Stimulated activated CD4-positive, alpha-beta T cell treated with anti-CD3 and anti-CD28 coated beads, Interleukin-1b, Interleukin-23, amount 100 ng/mL, for 1 hour (primary cell): ENCODE results near the gene CABP1.
"Not testable (repeated sequence)": the region's sequence is repeated elsewhere in the genome, so short reads cannot be mapped to it uniquely, and the experiment has no call there.

Experiments
- DNase-seq, 2 donors: peaks; one replicate each; pipeline ENCODE4 v3.0.0-alpha.2; 2020; ENCODE audit warnings: low read depth in 2 of 2

The CABP1 gene

DNA sequence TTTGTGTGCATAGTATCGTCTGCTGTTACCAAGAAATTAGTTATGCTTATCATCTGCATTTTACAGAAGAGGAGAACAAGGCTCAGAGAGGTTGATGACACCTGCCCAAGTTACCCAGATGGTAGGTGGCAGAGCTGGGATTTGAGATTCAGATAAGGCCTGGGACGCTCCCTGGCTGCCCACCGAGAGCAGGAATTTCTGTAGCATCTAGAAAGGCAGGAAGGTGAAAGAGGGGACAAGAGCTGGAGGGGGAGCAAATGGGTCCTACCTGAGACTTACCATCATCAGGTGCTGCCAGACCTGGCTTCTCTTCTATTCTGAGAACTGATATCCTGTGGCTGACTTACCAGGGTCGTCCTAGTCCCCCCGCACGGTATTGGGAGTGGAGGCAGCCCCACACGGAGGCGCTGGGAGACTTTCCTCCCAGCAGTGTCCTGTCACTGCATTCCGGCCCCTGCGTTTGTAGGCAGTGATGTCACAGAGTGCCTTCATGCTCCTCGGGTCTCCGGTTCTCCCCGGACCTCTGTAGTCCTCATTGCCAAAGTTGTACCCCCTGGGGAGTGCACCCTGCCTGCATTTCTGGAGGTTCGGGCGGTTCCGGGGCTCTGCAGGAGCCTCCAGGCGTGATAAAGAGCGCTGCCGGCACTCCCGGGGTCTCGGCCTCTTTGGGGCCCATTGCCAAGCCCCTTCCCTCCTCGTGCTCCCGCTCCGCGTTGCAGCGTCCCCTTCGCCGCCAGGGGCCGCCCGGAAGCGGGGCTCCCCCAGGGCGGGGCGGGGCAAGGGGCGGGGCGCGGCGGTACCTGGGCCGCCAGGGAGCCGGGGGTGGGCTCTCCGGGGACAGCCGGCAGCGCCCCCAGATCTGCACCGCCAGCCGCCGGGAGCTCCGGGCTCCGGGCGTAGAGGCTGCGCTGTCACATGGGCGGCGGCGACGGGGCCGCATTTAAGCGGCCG lies at the start of gene CABP1:
CABP1 (plus strand) TSS at position 856 of the 951 bp plus-strand sequence; CDS start at position 916, 60 bp downstream.
- peak; percentile 11 to 64 for DNase-seq

DNA sequence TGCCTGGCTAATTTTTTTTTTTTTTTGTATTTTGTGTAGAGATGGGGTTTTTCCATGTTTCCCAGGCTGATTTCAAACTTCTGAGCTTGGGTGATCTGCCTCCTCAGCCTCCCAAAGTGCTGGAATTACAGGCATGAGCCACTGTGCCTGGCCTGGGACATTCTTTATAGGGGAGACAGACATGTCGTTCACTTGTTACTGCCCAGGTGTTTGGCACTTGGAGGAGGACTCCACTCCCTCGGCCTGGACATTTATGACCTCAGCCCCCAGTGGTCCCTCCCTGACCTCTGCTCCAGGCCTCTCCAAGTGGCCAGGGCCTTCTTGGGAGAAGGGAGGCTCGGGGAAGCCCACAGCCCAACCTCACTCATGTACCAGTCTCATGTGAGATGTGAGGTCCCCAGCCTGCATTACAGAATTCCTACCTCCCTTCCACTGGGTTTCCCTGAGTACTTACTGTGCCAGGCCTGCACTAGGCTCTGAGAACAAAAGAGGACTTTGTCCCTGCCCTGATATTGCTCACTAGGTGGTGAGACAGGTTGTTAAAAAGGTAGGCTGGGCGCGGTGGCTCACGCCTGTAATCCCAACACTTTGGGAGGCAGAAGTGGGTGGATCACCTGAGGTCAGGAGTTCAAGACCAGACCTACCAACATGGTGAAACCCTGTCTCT lies 49.6 kb upstream of the CABP1 start:
- DNase-seq = no peak

DNA sequence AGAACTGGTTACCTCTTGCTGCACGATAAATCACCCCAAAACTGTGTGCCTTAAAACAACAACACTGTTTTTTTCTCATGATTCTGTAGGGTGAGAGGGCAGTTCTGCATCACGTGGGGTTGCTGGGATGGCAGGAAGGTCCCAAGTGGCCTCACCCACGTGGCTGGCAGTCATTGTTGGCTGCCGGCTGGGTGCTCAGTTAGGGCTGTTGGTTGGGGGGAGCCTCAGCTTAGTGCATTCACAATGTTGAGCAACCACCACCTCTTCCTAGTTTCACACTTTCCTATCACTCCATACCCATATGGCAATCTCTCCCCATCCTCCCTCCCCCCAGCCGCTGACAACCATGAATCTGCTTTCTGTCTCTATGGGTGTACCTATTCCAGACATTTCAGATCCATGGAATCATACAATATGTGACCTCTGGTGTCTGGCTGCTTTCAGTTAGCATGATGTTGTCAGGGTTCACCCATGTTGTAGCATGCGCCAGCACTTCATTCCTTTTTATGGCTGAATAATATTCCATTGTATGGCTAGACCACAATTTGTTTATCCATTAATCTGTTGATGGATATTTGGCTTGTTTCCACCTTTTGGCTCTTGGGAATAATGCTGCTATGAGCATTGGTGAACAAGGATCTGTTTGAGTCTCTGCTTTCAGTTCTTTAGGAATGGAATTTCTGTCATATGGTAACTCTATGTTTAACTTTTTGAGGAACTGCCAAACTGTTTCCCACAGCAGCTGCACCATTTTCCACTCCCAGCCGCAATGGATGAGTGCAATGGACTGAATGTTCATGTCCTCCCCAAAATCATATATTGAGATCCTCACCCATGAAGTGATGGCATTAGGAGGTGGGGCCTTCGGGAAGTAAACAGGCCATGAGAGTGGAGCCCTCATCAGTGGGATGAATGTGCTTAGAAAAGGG lies 48.0 kb upstream of the CABP1 start:
- no peak for DNase-seq

DNA sequence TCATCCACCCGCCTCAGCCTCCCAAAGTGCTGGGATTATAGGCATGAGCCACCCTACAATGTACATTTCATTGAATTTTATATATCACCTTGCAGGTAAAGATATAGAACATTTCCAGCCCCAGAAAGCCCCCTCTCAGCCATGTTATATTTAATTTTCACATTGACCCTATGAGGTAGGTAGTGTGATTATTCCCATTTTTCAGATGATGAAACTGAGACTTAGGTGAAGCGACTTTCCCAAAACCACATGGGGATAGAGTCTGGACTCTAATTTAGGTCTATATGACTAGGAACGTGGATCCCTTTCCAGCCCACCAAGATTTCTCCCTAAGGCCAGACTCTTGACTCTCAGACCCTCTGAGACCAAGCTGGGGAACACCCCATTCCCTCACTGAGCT lies 43.5 kb upstream of the CABP1 start:
- no peak for DNase-seq

DNA sequence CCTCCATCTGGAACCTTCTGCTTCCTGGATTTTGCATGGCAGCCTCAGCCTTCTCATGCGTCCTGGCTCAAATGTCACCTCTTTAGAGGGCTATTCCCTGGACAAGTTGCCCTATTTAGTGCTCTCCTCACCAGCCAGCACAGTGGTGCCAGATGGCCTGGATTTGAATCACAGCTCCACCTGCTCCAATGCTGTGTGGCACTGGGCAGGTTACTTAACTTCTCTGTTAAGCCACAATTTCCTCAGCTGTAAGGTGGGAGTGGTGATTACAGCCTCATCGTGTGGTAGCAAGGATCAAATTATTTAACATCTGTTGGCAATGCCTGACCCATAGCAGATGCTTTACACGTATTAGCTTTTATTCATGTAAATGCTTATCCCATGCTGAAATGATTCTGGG lies 42.6 kb upstream of the CABP1 start:
- no peak for DNase-seq

DNA sequence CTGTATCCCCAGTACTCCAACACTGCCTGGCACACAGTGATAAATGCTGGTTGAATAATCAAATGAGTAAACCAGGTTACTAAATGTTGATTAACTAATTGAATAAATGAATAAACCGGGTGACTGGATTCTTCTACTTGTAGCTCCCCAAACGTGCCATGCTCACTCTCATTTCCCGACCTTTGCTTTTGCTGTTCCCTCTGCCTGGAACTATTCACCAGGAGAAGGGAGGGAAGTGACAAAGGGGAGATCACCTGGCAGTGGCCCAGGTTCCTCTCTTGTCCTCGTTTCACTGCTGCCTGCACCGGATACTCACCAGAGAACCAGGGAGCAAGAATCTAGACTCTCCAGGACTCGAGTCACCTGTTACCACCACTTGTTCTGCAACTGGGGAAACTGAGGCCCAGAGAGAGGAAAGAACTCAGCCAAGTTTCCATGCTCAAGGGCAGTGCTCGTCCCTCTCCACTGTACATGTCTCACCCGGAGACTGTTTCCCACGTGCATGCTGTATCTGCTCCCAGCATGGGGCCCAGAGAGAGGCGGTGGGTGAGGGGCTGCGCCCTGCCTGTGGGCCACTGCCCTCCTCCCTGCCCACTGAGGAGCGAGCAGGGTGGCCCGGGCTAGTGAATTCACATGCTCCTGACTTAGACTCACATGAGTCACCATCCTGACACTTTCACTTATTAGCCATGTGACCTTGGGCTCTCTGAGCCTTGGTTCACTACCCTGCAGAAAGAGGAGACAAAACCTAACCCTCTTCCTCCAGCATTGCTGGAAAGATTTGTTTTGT lies 41.6 kb upstream of the CABP1 start:
- no peak for DNase-seq

DNA sequence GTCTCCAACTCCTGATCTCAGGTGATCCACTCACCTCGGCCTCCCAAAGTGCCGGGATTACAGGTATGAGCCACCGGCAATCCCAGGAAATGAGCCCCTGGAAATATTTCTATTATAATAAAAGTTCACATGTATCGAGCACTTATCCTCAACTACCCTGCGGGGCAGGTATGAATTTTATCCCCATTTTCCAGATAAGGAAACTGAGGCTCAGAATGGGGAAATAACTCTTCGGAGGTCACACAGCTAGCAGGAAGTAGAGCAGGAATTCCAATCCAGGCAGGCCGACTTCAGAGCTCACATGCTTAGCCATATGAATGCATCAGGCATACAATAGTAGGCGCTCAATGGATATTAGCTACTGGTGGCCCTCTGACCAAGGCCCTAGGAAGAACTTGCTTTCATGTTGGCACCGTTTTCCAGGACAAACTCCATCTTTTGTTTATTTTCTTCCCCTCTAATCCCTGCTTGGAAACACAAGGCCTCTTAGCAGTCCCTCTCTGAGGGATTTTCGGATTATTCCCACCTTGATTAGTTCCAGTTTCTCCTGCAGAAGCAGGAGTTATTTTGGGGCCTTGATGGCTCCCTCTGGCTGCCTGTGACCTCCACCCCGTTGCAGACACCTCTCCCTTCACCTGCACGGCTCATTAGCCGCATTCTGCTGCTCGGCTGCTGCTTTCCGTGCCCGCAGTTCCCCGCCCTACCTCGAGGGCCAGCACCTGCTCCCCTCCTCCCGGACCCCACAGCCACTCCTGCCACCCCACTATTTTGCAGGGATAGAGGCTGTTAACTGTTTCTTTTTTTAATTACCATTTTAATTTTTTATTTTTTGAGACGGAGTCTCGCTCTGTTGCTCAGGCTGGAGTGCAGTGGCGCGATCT lies 40.5 kb upstream of the CABP1 start:
- DNase-seq = no peak

DNA sequence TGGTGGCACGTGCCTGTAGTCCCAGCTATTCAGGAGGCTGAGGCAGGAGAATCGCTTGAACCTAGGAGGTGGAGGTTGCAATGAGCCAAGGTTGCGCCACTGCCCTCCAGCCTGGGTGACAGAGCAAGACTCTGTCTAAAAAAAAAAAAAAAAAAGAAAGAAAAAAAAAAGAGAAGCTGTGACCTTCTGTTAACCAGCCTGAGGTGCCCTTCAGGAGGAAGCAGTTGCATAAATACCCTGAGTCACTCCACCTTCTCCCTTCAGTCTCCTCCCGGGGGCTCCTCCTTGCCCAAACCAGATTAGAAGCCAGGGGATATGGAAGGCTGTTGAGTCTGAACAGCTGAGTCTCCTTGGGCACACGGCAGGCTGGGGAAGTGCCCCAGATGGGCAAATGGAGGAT lies 38.0 kb upstream of the CABP1 start:
- DNase-seq = not testable (repeated sequence)

DNA sequence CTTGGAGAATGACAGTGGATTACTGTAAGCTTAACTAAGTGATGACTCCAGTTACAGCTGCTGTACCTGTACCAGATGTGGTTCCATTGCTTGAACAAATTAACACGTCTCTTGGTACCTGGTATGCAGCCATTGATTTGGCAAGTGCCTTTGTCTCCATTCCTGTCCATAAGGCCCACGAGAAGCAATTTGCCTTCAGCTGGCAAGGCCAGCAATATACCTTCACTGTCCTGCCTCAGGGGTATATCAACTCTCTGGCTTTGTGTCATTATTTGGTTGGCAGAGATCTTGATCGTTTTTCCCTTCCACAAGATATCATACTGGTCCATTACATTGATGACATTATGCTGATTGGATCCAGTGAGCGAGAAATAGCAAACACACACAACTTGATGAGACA lies 29.9 kb upstream of the CABP1 start:
- DNase-seq = no peak

DNA sequence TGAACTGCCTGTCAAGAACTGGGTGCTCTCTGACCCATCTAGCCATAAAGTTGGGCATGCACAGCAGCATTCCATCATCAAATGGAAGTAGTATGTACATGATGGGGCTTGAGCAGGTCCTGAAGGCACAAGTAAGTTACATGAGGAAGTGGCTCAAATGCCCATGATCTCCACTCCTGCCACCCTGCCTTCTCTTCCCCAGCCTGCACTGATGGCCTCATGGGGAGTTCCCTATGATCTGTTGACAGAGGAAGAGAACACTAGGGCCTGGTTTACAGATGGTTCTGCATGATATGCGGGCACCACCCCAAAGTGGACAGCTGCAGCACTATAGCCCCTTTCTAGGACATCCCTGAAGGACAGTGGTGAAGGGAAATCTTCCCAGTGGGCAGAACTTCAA lies 28.9 kb upstream of the CABP1 start:
- DNase-seq = not testable (repeated sequence)

DNA sequence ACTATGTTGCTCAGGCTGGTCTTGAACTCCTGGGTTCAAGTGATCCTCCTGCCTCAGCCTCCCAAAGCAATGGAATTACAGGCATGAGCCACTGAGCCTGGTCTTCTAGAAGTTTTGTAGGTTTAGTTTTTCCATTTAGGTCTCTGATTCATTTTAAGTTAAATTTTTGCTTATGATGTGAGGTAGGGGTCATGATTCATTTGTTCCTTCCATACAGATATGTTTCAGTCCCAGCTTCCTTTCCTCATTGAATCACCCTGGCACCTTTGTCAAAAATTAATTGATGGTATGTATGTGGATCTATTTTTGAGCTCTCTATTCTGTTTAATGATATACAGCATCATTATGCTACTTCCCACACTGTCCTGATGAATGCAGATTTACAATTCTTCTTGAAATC lies 25.6 kb upstream of the CABP1 start:
- no peak for DNase-seq

DNA sequence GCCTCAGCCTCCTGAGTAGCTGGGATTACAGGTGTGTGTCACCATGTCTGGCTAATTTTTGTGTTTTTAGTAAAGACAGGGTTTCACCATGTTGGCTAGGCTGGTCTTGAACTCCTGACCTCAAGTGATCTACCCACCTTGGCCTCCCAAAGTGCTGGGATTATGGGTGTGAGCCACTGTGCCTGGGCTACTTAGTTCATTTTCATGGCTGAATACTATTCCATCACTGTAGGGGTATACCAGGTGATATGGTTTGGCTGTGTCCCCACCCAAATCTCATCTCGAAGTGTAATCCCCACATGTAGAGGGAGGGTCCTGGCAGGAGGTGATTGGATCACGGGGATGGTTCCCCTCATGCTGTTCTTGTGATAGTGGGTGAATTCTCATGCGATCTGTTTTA lies 23.2 kb upstream of the CABP1 start:
- DNase-seq = not testable (repeated sequence)

DNA sequence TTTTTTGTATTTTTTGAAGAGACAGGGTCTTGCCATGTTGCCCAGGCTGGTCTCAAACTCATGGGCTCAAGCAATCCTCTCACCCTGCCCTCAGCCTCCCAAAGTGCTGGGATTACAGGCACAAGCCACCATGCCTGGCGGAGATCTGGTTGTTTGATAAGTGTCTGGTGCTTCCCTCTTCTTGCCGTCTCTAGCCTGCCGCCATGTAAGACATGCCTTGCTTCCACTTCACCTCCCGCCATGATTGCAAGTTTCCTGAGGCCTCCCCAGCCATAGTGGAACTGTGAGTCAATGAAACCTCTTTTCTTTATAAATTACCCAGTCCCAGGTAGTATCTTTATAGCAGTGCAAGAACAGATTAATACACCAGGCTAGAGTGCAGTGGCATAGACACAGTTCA lies 22.7 kb upstream of the CABP1 start:
- not testable (repeated sequence) for DNase-seq

DNA sequence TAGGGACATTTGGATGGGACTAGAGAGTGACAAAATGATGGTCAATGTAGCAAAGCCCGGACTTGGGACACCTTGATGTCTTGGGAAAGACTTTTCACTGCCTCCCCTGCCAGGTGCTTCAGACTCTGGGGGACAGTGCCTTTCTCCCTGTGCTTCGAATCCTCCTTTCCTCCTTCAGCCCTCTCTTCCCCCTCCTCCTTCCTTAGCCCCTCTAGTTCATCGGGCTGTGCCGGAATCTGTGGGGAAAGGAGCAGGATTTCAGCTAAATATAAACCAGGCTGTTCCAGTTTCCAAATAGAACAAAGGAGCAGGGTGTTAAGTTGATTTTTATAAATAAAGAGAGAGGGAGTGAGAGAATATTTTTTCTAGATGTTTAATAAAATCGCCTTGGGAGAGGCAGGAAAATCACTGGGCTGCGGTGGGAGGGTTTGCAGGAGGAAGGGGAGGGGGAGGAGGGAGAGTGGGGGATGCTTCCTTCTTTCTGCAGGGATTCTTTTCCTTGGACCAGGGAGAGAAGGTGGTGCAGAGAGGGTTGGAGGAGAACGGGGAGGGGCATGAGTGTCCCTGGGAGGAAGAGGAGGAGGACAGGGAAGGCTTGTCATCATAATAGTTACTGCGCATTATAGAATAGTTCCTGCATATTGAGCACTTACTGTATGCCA lies 21.3 kb upstream of the CABP1 start:
- no peak for DNase-seq

DNA sequence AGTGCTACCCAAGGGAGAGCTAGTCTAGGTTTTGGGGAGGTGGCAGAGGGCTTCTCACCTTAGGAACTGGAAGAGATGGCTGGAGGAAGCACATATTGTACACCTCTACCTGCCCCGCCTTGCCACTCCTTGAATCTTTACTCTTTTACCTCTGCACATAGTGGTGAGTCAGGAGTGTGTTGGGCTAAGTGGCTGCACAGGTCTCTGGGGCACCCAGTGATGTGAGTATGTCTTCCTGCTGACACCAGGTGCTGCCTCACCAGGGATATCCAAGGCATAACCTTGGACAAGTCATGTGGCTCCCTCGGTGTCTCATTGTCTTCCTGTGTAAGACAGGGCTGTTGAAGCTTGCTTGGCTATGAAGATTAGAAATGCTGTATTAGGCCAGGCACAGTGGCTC lies 19.8 kb upstream of the CABP1 start:
- no peak for DNase-seq

DNA sequence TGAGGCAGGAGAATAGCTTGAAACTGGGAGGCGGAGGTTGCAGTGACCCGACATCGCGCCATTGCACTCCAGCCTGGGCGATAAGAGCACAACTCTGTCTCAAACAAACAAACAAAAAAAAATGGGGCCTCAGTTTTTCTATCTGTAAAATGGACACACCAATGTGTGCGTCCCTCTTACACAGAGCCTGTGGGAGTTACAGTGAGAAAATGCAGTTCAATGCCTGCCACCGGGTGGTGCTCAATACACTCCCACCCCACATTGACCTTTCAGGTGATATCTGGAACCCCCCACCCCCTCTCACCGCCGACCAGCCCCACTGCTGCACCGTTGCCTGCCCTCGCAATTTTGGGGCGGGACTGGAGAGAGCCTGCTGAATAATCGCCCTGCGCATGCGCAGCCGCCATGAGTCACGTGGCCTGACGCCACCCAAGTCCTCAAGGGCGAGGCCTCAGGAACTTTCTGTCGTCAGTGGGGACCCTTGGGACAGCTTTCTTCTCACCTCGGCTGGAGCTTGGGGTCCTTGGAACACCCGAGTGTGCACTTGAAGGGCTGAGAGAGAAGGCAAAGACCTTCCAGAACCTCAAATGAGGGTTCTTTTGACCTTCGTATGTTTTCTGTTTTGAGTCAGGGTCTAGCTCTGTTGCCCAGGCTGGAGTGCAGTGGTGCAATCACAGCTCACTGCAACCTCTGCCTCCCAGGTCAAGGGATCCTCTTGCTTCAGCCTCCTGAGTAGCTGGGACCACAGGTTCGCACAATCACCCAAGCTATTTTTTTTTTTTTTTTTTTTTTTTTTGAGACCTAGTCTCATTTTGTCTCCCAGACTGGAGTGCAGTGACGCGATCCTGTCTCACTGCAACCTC lies 14.6 kb upstream of the CABP1 start:
- DNase-seq = no peak

DNA sequence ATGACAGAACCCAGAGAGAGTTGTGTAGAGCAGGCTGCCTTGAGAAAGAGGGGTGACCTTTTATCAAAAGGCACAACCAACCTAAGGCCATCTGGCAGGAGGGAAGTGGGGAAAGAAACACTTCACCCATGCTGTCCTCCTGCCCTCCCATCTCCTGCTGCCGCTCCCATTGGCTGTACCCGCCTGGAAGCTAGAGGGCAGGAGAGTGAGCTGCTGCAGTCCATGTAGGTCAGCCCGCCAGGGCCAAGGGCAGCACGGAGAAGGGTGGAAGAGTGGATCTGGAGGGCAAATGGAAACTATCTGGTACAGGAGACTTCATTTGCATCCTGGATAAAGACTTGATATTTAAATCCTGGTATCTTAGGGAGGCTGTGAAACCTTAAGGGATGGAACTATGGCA lies 11.5 kb upstream of the CABP1 start:
- no peak for DNase-seq

DNA sequence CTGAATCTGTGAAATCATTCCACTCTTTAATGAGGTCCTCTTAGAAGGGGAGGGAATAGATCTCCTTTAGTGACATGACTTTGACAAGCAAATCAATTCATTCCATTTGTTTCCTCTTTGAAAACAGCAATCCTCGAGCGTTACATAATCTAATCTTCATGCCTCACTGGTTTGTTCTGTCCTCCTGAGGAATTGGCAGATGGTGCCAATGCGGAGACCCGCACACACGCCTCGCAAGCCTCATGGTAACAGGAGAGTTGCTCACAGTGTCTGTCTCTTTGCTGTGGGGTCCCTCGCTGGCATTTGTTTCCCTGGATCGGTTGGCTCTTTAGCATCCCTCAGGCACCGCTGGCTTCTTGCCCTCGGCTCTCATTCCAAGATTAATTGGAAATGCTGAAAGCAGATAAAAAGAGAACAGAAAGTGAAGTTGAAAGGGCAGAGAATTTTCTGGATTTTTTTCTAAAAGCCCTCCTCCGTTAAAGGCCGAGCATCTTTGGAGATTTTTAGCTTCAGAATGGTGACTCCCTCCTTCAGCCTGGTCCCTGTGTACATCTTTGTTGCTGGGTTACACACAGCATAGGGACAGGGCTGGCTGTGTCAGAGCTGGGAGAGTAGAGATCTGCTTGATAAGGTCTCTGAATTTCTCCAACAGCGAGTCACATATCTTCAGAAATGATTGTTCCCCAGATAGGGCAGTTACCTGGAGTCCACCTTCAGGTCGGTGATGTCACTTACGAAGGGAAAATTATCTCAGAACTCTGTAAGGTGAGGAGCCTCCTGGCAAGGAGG lies 10.1 kb upstream of the CABP1 start:
- no peak for DNase-seq
